ENCODE measurements around the gene KIF15. TPM values are rescaled to one million over a fixed set of nuclear protein-coding genes. Genes with fewer than 3 reads are reported as not detected.

Gene KIF15
- total RNA-seq, 1 donor from 2014 or later = 2.4 TPM

DNA sequence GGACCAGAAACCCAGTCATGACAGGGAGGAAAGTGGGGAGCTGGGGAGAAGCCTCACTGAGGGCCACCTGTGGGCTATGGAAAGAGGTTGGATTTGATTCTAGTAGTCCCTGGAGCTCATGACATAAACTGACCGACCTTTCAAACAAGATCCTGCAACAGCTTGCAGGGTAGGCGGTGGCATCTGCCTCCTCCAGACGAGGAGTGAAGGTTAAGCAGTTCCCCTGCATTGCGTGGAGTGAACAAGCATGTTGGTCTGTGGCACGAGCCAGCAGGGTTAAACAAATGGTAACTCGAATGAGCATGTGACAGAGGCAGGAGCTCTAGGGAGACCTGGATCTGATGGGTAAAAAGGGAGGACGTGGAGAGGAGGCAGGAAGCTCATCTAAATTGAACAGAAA lies 125.5 kb downstream of the KIF15 start:
- ChIA-PET POLR2A (no interaction called here), CTCF (no interaction called here)
- Mint-ChIP-seq H3K4me1 (no peaks in the 10 kb centered on the region), H3K9me3 (no peaks in the 10 kb centered on the region), H3K27me3 (peaks cover 14% of the 10 kb centered on the region), H3K27ac (no peak overlapping the region), H3K4me3 (no peak overlapping the region), H3K36me3 (ENCODE audit: low read depth) (no peaks in the 10 kb centered on the region)
- intact Hi-C loops (cut with micrococcal nuclease) = no loop called here
- TF ChIP-seq, protein P1, sequence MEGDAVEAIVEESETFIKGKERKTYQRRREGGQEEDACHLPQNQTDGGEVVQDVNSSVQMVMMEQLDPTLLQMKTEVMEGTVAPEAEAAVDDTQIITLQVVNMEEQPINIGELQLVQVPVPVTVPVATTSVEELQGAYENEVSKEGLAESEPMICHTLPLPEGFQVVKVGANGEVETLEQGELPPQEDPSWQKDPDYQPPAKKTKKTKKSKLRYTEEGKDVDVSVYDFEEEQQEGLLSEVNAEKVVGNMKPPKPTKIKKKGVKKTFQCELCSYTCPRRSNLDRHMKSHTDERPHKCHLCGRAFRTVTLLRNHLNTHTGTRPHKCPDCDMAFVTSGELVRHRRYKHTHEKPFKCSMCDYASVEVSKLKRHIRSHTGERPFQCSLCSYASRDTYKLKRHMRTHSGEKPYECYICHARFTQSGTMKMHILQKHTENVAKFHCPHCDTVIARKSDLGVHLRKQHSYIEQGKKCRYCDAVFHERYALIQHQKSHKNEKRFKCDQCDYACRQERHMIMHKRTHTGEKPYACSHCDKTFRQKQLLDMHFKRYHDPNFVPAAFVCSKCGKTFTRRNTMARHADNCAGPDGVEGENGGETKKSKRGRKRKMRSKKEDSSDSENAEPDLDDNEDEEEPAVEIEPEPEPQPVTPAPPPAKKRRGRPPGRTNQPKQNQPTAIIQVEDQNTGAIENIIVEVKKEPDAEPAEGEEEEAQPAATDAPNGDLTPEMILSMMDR (IDR thresholded peaks at IDR 0.05) = no peak
- ATAC-seq (ENCODE audit: low read depth) = no peak
- no peak for DNase-seq

DNA sequence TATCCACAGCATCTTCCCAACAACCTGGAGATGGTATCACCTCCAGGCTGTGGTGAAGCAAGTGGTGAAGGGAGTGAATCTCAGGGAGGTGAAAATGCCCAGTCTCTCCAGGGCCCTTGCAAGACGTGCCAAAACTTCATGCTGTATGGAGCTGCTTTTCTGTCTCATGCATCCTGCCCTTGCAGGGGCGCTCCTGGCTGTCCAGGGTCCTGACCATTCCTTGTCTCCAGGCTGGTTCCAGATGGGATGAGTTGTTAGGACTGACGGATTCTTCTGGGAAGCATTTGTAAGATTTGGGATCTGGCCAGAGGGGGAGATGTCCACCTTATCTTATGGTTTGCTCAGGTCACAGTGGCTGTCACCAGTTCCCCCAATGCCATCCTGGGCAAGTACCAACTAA lies 128.7 kb downstream of the KIF15 start:
- intact Hi-C loops (cut with micrococcal nuclease) = no loop called here
- DNase-seq (no peak), ATAC-seq (ENCODE audit: low read depth) (no peak)
- Mint-ChIP-seq H3K27ac (no peak overlapping the region), H3K9me3 (no peaks in the 10 kb centered on the region), H3K4me1 (no peaks in the 10 kb centered on the region), H3K27me3 (peaks cover 3% of the 10 kb centered on the region), H3K4me3 (no peak overlapping the region), H3K36me3 (ENCODE audit: low read depth) (no peaks in the 10 kb centered on the region)
- TF ChIP-seq, protein P1 (IDR thresholded peaks at IDR 0.05) = no peak
- POLR2A ChIA-PET = no interaction called here
- CTCF ChIA-PET = no interaction called here

DNA sequence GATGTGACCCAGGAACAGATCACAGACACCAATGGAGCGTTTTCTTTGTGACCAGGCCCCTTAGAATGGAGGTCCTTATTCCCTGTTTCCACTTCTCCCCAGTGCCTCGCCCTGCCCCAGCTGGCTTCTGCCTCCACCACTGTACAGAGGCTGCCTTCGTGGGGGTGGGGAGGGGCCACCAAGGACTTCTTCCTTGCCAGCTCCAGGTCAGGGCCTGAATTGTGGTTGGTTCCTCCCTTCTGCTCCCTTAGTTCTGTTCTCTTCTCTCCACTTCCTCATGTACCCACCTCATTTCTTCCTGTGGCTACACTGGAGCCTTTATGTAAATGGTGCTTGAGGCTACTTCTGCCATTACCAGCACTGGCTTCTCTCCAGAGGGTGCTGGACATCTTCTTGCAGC lies 129.3 kb downstream of the KIF15 start:
- Mint-ChIP-seq H3K4me1 (no peaks in the 10 kb centered on the region), H3K9me3 (no peaks in the 10 kb centered on the region), H3K4me3 (no peak overlapping the region), H3K27ac (no peak overlapping the region), H3K27me3 (peaks cover 3% of the 10 kb centered on the region), H3K36me3 (ENCODE audit: low read depth) (no peaks in the 10 kb centered on the region)
- ChIA-PET CTCF (no interaction called here), POLR2A (no interaction called here)
- intact Hi-C loops (cut with micrococcal nuclease) = no loop called here
- TF ChIP-seq, protein P1 (IDR thresholded peaks at IDR 0.05) = no peak
- ATAC-seq (ENCODE audit: low read depth) (no peak), DNase-seq (no peak)

DNA sequence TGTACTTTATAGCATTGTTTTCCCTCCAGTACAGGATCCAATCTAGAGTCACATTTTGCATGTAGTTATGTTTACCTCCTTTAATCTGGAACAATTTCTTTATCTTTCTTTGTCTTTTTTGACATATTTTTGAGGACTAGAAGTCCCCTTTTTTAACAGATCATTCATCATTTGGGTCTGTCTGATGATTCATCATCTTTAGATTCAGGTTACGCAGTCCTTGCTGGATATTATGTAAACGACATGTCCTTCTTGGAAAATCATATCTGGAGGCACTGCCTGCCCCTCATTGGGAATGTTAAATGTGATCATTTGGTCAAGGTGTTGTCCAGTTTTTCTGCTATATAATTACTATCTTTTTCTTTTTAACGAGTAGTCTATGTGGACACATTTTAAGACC lies 131.1 kb downstream of the KIF15 start:
- Mint-ChIP-seq H3K36me3 (ENCODE audit: low read depth) (no peaks in the 10 kb centered on the region), H3K4me1 (peaks cover 5% of the 10 kb centered on the region), H3K4me3 (no peak overlapping the region), H3K27me3 (peaks cover 2% of the 10 kb centered on the region), H3K27ac (no peak overlapping the region), H3K9me3 (no peaks in the 10 kb centered on the region)
- intact Hi-C loops (cut with micrococcal nuclease) = no loop called here
- TF ChIP-seq, protein P1 (IDR thresholded peaks at IDR 0.05) = no peak
- ChIA-PET POLR2A (no interaction called here), CTCF (no interaction called here)
- DNase-seq (no peak), ATAC-seq (ENCODE audit: low read depth) (no peak)

GRCh38 chr3:44893097-44893496 lies 131.5 kb downstream of the KIF15 start:
- ChIA-PET POLR2A (no interaction called here), CTCF (no interaction called here)
- no peaks in the 10 kb centered on the region for H3K9me3 Mint-ChIP-seq
- no peak overlapping the region for H3K4me3 Mint-ChIP-seq
- H3K27ac Mint-ChIP-seq = no peak overlapping the region
- H3K4me1 Mint-ChIP-seq = peaks cover 5% of the 10 kb centered on the region
- intact Hi-C loops (cut with micrococcal nuclease) = no loop called here
- peaks cover 2% of the 10 kb centered on the region for H3K27me3 Mint-ChIP-seq
- H3K36me3 Mint-ChIP-seq (ENCODE audit: low read depth) = no peaks in the 10 kb centered on the region
- ATAC-seq (ENCODE audit: low read depth) = no peak
- no peak for DNase-seq
- TF ChIP-seq, protein P1 (IDR thresholded peaks at IDR 0.05) = no peak
